ENCODE data around the gene KRTAP5-9. TPM values are rescaled to one million over a fixed set of nuclear protein-coding genes. Genes with fewer than 3 reads are reported as not detected.
"Not testable (repeated sequence)": the region's sequence is repeated elsewhere in the genome, so short reads cannot be mapped to it uniquely, and the experiment has no call there.

KRTAP5-9 gene
- total RNA-seq, 2 experiments from 2014 or later: 0.19 to 0.35 TPM

DNA sequence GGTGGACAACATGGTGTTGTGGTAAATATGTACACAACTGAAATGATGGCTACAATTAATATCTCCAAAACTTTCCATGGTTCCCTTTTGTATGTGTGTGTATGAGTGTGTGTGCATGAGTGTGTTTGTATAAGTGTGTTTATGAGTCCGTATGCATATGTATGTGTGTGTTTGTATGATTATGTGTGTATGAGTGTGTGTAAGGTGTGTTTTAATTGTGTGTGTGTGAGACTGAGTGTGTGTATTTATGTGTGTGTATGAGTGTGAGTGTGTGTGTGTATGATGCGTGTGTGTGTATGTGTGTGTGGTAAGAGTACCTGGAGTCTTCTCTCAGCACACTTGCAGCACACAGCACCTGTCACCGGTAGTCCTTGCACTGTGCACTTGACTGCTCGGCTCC is 7.8 kb downstream of the KRTAP5-9 start:
- DNase-seq: no peak
- Mint-ChIP-seq H3K27me3 (peaks cover 22% of the 10 kb centered on the region), H3K9me3 (no peaks in the 10 kb centered on the region), H3K36me3 (ENCODE audit: low read depth) (no peaks in the 10 kb centered on the region), H3K4me3 (no peak overlapping the region), H3K27ac (no peak overlapping the region), H3K4me1 (no peaks in the 10 kb centered on the region)
- ChIA-PET CTCF (no interaction called here), POLR2A (no interaction called here)

- Mint-ChIP-seq H3K9me3 (no peaks in the 10 kb centered on the region), H3K27me3 (peaks cover 23% of the 10 kb centered on the region), H3K4me1 (no peaks in the 10 kb centered on the region), H3K4me3 (no peak overlapping the region), H3K27ac (no peak overlapping the region), H3K36me3 (ENCODE audit: low read depth) (no peaks in the 10 kb centered on the region)
- POLR2A ChIA-PET: no interaction called here
- CTCF ChIA-PET: no interaction called here
- no peak for DNase-seq
Observed at GRCh38 chr11:71557257-71557656, 9.0 kb downstream of the KRTAP5-9 start.

- CTCF ChIA-PET: no interaction called here
- no peak for DNase-seq
- POLR2A ChIA-PET: no interaction called here
- Mint-ChIP-seq H3K27me3 (peaks cover 31% of the 10 kb centered on the region), H3K36me3 (ENCODE audit: low read depth) (no peaks in the 10 kb centered on the region), H3K9me3 (no peaks in the 10 kb centered on the region), H3K4me3 (no peak overlapping the region), H3K4me1 (no peaks in the 10 kb centered on the region), H3K27ac (no peak overlapping the region)
Observed at GRCh38 chr11:71558996-71559395, 10.8 kb downstream of the KRTAP5-9 start.

DNA sequence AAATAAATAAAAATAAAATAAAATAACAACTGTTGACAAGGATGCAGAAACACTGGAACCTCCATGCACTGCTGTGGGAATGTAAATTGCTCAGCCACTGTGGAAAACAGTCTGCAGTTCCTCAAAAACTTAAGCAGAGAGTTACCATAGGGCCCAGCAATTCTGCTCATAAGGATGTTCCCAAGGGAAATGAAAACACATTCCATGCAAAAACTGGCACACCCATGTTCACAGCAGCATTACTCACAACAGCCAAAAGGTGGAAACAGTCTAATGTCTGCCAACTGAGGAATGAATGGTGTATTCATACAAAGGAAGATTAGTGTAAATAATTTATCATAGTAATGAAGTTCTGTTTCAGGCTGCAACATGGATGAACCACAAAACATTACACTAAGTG is 13.9 kb downstream of the KRTAP5-9 start:
- H3K9me3 Mint-ChIP-seq: no peaks in the 10 kb centered on the region
- no peak overlapping the region for H3K27ac Mint-ChIP-seq
- H3K36me3 Mint-ChIP-seq (ENCODE audit: low read depth): no peaks in the 10 kb centered on the region
- no peak overlapping the region for H3K4me3 Mint-ChIP-seq
- no peaks in the 10 kb centered on the region for H3K4me1 Mint-ChIP-seq
- ChIA-PET CTCF (no interaction called here), POLR2A (no interaction called here)
- peaks cover 30% of the 10 kb centered on the region for H3K27me3 Mint-ChIP-seq
- DNase-seq: no peak

GRCh38 chr11:71563406-71563805 is 15.2 kb downstream of the KRTAP5-9 start:
- Mint-ChIP-seq H3K27me3 (peaks cover 24% of the 10 kb centered on the region), H3K4me3 (no peak overlapping the region), H3K27ac (no peak overlapping the region), H3K4me1 (no peaks in the 10 kb centered on the region), H3K9me3 (no peaks in the 10 kb centered on the region), H3K36me3 (ENCODE audit: low read depth) (no peaks in the 10 kb centered on the region)
- no peak for DNase-seq
- CTCF ChIA-PET: no interaction called here
- POLR2A ChIA-PET: no interaction called here

GRCh38 chr11:71564430-71564829 is 16.2 kb downstream of the KRTAP5-9 start:
- ChIA-PET POLR2A (no interaction called here), CTCF (interaction anchor here (0.6 kb wide), 1 partner anchor 802 kb away, joined by 4 read pairs; no protein-coding TSS in a partner anchor)

GRCh38 chr11:71565263-71565662 is 17.0 kb downstream of the KRTAP5-9 start, which contains the start of gene KRTAP5-10:
KRTAP5-10 (plus strand) TSS chr11:71565563; CDS start chr11:71565588, 25 bp downstream.
- Mint-ChIP-seq H3K36me3 (ENCODE audit: low read depth) (no peaks in the 10 kb centered on the region), H3K27ac (no peak within 1 kb of the TSS), H3K4me3 (no peak within 1 kb of the TSS), H3K4me1 (no peaks in the 10 kb centered on the region), H3K27me3 (peaks cover 21% of the 10 kb centered on the region), H3K9me3 (no peaks in the 10 kb centered on the region)
- POLR2A ChIA-PET: no interaction called here
- CTCF ChIA-PET: interaction anchor here (0.6 kb wide), 2 partner anchors 52 to 803 kb away, joined by 4 read pairs; no protein-coding TSS in a partner anchor
- DNase-seq: no peak

More at GRCh38 chr11:71564430-71564829, 16.2 kb downstream of the KRTAP5-9 start:
- Mint-ChIP-seq H3K4me1 (no peaks in the 10 kb centered on the region), H3K36me3 (ENCODE audit: low read depth) (no peaks in the 10 kb centered on the region), H3K27ac (no peak overlapping the region), H3K9me3 (no peaks in the 10 kb centered on the region), H3K4me3 (no peak overlapping the region), H3K27me3 (peaks cover 21% of the 10 kb centered on the region)
- DNase-seq: no peak

- no peaks in the 10 kb centered on the region for H3K4me1 Mint-ChIP-seq
- H3K36me3 Mint-ChIP-seq (ENCODE audit: low read depth): no peaks in the 10 kb centered on the region
- peaks cover 17% of the 10 kb centered on the region for H3K27me3 Mint-ChIP-seq
- ChIA-PET CTCF (interaction anchor here (0.6 kb wide), 1 partner anchor 302 kb away, joined by 3 read pairs; no protein-coding TSS in a partner anchor), POLR2A (no interaction called here)
- DNase-seq: no peak
- no peaks in the 10 kb centered on the region for H3K9me3 Mint-ChIP-seq
- H3K27ac Mint-ChIP-seq: no peak overlapping the region
- no peak overlapping the region for H3K4me3 Mint-ChIP-seq
Observed at GRCh38 chr11:71566081-71566620, 17.9 kb downstream of the KRTAP5-9 start.

DNA sequence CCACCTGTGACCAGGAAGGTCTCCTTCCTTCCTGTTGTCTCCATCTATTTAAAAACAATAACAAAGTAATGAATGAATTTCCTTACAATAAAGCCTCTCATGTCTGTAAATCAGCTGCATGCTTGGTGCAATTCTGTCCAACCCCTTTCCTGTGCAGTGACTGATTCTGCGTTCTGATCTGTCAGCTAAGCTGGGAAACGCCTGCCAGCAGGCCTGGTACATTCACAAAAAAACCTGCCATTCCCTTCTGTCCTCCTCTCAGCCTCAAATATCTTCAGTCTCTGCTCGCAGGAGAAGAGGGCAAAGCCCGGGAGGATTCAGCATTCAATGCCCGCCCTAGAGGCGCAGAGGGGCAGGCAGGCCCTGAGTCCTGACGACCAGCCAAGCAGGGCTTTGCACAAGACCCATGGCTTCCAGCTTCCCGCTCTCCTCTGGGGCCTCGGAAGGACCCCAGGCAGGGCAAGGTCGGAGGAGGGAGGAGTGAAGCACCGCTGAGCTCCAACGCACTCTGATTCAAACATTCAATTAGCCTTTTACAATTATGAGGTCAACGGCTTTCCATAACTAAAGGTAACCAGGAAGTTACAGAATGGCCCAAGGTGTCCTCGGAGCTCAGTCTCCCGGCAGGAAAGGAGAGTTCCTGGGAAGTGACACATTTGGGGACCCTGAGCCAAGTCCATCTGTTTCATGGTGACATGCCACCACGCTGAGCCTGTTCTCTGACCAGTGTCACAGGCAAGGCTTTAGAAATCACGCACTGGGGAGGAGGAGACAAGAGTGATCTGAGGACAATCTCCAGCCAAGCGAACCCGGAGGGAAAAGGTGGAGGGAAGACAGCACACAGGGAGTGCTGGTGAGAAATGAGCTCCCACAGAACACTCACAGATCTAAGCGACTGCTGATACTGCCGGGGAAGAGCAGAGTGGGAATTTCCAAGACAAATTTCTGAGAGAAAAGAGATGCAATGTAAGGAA is 18.7 kb downstream of the KRTAP5-9 start:
- H3K27ac Mint-ChIP-seq, H3K9me3 Mint-ChIP-seq: not testable (repeated sequence)
- CTCF ChIA-PET: interaction anchor here (0.6 kb wide), 1 partner anchor 303 kb away, joined by 3 read pairs; no protein-coding TSS in a partner anchor

GRCh38 chr11:71567633-71568032 is 19.4 kb downstream of the KRTAP5-9 start:
- H3K4me3 Mint-ChIP-seq; H3K9me3 Mint-ChIP-seq; H3K4me1 Mint-ChIP-seq; DNase-seq; H3K27ac Mint-ChIP-seq; CTCF ChIA-PET; H3K36me3 Mint-ChIP-seq (ENCODE audit: low read depth); POLR2A ChIA-PET: not testable (repeated sequence)
- H3K27me3 Mint-ChIP-seq: peaks cover 13% of the 10 kb centered on the region

More for the DNA sequence above, 18.7 kb downstream of the KRTAP5-9 start:
- H3K27me3 Mint-ChIP-seq: peaks cover 13% of the 10 kb centered on the region
- H3K4me1 Mint-ChIP-seq; POLR2A ChIA-PET; H3K4me3 Mint-ChIP-seq; H3K36me3 Mint-ChIP-seq (ENCODE audit: low read depth); DNase-seq: not testable (repeated sequence)

DNA sequence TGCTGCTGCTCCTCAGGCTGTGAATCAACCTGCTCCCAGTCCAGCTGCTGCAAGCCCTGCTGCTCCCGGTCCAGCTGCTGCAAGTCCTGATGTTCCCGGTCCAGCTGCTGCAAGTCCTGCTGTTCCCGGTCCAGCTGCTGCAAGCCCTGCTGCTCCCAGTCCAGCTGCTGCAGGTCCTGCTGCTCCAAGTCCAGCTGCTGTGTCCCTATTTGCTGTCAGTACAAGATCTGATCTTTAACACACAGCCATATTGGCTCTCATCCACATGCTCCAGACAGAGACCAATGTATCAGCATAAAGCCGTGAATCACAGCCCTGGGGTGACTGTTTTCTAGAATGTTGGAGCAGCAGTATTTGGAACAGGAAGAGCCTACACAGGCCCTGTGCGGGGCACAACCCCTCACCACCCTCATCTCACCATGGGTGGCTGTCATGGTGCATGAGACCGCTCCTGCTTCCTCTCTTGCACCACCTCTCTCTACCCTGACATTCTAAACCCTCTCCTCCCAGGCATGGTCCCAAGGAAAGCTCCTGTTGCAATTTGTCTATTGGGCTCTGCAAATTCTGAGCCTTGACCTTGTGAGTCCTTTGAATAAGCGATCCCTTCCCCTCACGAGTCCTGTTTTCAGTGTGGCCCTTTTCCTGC is 20.6 kb downstream of the KRTAP5-9 start:
- no peak overlapping the region for H3K27ac Mint-ChIP-seq
- H3K4me3 Mint-ChIP-seq: no peak overlapping the region
- H3K4me1 Mint-ChIP-seq: no peaks in the 10 kb centered on the region
- ChIA-PET CTCF (no interaction called here), POLR2A (no interaction called here)
- H3K9me3 Mint-ChIP-seq: no peaks in the 10 kb centered on the region
- peaks cover 5% of the 10 kb centered on the region for H3K27me3 Mint-ChIP-seq
- no peak for DNase-seq
- no peaks in the 10 kb centered on the region for H3K36me3 Mint-ChIP-seq (ENCODE audit: low read depth)

- POLR2A ChIA-PET; H3K36me3 Mint-ChIP-seq (ENCODE audit: low read depth); CTCF ChIA-PET; H3K27ac Mint-ChIP-seq; H3K27me3 Mint-ChIP-seq; H3K4me3 Mint-ChIP-seq; DNase-seq; H3K9me3 Mint-ChIP-seq; H3K4me1 Mint-ChIP-seq: not testable (repeated sequence)
Observed at GRCh38 chr11:71571101-71571850, 23.1 kb downstream of the KRTAP5-9 start.

Data from activated CD4-positive, alpha-beta T cell treated with anti-CD3 and anti-CD28 coated beads, Interleukin-2, amount 10 ng/mL, durations not matched to agents 7 days and 5 days (primary cell).